ENCODE measurements around the gene P2RY4. TPM values are rescaled to one million over a fixed set of nuclear protein-coding genes. Genes with fewer than 3 reads are reported as not detected.
"Not testable (repeated sequence)": the region's sequence is repeated elsewhere in the genome, so short reads cannot be mapped to it uniquely, and the experiment has no call there.

Gene P2RY4
- total RNA-seq, 8 experiments from 2014 or later: 0.11 to 1.2 (median 0.26) TPM; not detected in 2

- in situ Hi-C loops (cut with MboI; ENCODE audit: low pct_unique_long_range_greater_than_20kb in 2 of 9, low sequenced_read_pairs in 9 of 9, unreplicated experiment in 9 of 9): no loop called here
- WGBS, 10 experiments: 0% methylated on average over 1 of the region's 7 CpGs; no CpG with 5 or more reads in 9 of the 10 experiments
Measured at GRCh38 chrX:70262952-70263567, 3.1 kb upstream of the P2RY4 start.

GRCh38 chrX:70257423-70258288 is 2.3 kb downstream of the P2RY4 start:
- peak in 3 of 8 experiments; percentile 29 to 92 (median 62) for ATAC-seq (replicated peaks in 6 of 8)
- 40 to 100% (median 66%) methylated on average over 1 to 3 of the region's 5 CpGs; no CpG with 5 or more reads in 6 of the 10 experiments for whole genome bisulfite sequencing, 10 experiments
- H3K4me3 ChIP-seq: no peak overlapping the region
- in situ Hi-C loops (cut with MboI; ENCODE audit: low pct_unique_long_range_greater_than_20kb in 2 of 9, low sequenced_read_pairs in 9 of 9, unreplicated experiment in 9 of 9): no loop called here
- H3K4me1 ChIP-seq (replicated peaks in 1 of 2): peaks cover under 1 to 2% of the 10 kb centered on the region in 2 donors
- no peak overlapping the region for H3K27ac ChIP-seq

More at GRCh38 chrX:70262952-70263567, 3.1 kb upstream of the P2RY4 start:
- Histone ChIP-seq H3K27ac (no peak overlapping the region), H3K4me1 (replicated peaks in 1 of 2) (peaks cover 3 to 4% of the 10 kb centered on the region in 2 donors), H3K4me3 (no peak overlapping the region)
- ATAC-seq (replicated peaks in 6 of 8): peak; percentile 70 to 99 (median 95)

- WGBS, 10 experiments: 40 to 100% (median 71%) methylated on average over 1 to 2 of the region's 2 CpGs; no CpG with 5 or more reads in 3 of the 10 experiments
- no peak for ATAC-seq (replicated peaks in 6 of 8)
- Histone ChIP-seq H3K4me3 (no peak overlapping the region), H3K27ac (no peak overlapping the region), H3K4me1 (replicated peaks in 1 of 2) (no peaks in the 10 kb centered on the region)
- in situ Hi-C loops (cut with MboI; ENCODE audit: low pct_unique_long_range_greater_than_20kb in 2 of 9, low sequenced_read_pairs in 9 of 9, unreplicated experiment in 9 of 9): no loop called here
Measured at GRCh38 chrX:70255452-70255851, 4.6 kb downstream of the P2RY4 start.

- in situ Hi-C loops (cut with MboI; ENCODE audit: low pct_unique_long_range_greater_than_20kb in 2 of 9, low sequenced_read_pairs in 9 of 9, unreplicated experiment in 9 of 9): no loop called here
Measured at GRCh38 chrX:70254909-70255308, 5.1 kb downstream of the P2RY4 start.

GRCh38 chrX:70254063-70254400 is 6.0 kb downstream of the P2RY4 start:
- in situ Hi-C loops (cut with MboI; ENCODE audit: low pct_unique_long_range_greater_than_20kb in 2 of 9, low sequenced_read_pairs in 9 of 9, unreplicated experiment in 9 of 9): no loop called here
- Histone ChIP-seq H3K27ac (no peak overlapping the region), H3K4me1 (replicated peaks in 1 of 2) (no peaks in the 10 kb centered on the region), H3K4me3 (no peak overlapping the region)
- 30 to 100% (median 43%) methylated on average over 1 of the region's 1 CpG; no CpG with 5 or more reads in 5 of the 10 experiments for WGBS, 10 experiments
- ATAC-seq (replicated peaks in 6 of 8): no peak

More at GRCh38 chrX:70254909-70255308, 5.1 kb downstream of the P2RY4 start:
- no peak for ATAC-seq (replicated peaks in 6 of 8)
- WGBS, 10 experiments: 44 to 100% (median 92%) methylated on average over 1 to 3 of the region's 3 CpGs; no CpG with 5 or more reads in 3 of the 10 experiments
- no peak overlapping the region for H3K27ac ChIP-seq
- no peak overlapping the region for H3K4me3 ChIP-seq
- no peaks in the 10 kb centered on the region for H3K4me1 ChIP-seq (replicated peaks in 1 of 2)

GRCh38 chrX:70253377-70254062 is 6.5 kb downstream of the P2RY4 start:
- H3K4me1 ChIP-seq (replicated peaks in 1 of 2): no peaks in the 10 kb centered on the region
- H3K27ac ChIP-seq: no peak overlapping the region
- in situ Hi-C loops (cut with MboI; ENCODE audit: low pct_unique_long_range_greater_than_20kb in 2 of 9, low sequenced_read_pairs in 9 of 9, unreplicated experiment in 9 of 9): no loop called here
- peak in 1 of 8 experiments; percentile 16 for ATAC-seq (replicated peaks in 6 of 8)
- H3K4me3 ChIP-seq: no peak overlapping the region
- 0 to 100% (median 28%) methylated on average over 1 to 3 of the region's 3 CpGs; no CpG with 5 or more reads in 5 of the 10 experiments for WGBS, 10 experiments

GRCh38 chrX:70252491-70252890 is 7.5 kb downstream of the P2RY4 start:
- ATAC-seq (replicated peaks in 6 of 8): no peak
- Histone ChIP-seq H3K4me3 (no peak overlapping the region), H3K27ac (no peak overlapping the region), H3K4me1 (replicated peaks in 1 of 2) (no peaks in the 10 kb centered on the region)
- in situ Hi-C loops (cut with MboI; ENCODE audit: low pct_unique_long_range_greater_than_20kb in 2 of 9, low sequenced_read_pairs in 9 of 9, unreplicated experiment in 9 of 9): no loop called here
- WGBS, 10 experiments: 10 to 100% (median 80%) methylated on average over 1 to 2 of the region's 2 CpGs; no CpG with 5 or more reads in 3 of the 10 experiments

GRCh38 chrX:70247252-70247651 is 12.8 kb downstream of the P2RY4 start:
- no peak for ATAC-seq (replicated peaks in 6 of 8)
- Histone ChIP-seq H3K4me1 (replicated peaks in 1 of 2) (no peaks in the 10 kb centered on the region), H3K27ac (no peak overlapping the region), H3K4me3 (no peak overlapping the region)
- WGBS, 10 experiments: 83 to 100% (median 96%) methylated on average over 1 to 2 of the region's 2 CpGs; no CpG with 5 or more reads in 6 of the 10 experiments
- in situ Hi-C loops (cut with MboI; ENCODE audit: low pct_unique_long_range_greater_than_20kb in 2 of 9, low sequenced_read_pairs in 9 of 9, unreplicated experiment in 9 of 9): no loop called here

GRCh38 chrX:70244881-70245280 is 15.1 kb downstream of the P2RY4 start:
- Histone ChIP-seq H3K27ac (no peak overlapping the region), H3K4me3 (no peak overlapping the region), H3K4me1 (replicated peaks in 1 of 2) (no peaks in the 10 kb centered on the region)
- no peak for ATAC-seq (replicated peaks in 6 of 8)
- in situ Hi-C loops (cut with MboI; ENCODE audit: low pct_unique_long_range_greater_than_20kb in 2 of 9, low sequenced_read_pairs in 9 of 9, unreplicated experiment in 9 of 9): no loop called here
- WGBS, 10 experiments: 50 to 94% (median 84%) methylated on average over 1 to 5 of the region's 6 CpGs; no CpG with 5 or more reads in 1 of the 10 experiments

GRCh38 chrX:70243601-70244000 is 16.4 kb downstream of the P2RY4 start:
- in situ Hi-C loops (cut with MboI; ENCODE audit: low pct_unique_long_range_greater_than_20kb in 2 of 9, low sequenced_read_pairs in 9 of 9, unreplicated experiment in 9 of 9); H3K4me3 ChIP-seq; H3K4me1 ChIP-seq (replicated peaks in 1 of 2); H3K27ac ChIP-seq: not testable (repeated sequence)
- whole genome bisulfite sequencing, 10 experiments: 38 to 80% (median 70%) methylated on average over 1 to 4 of the region's 5 CpGs; no CpG with 5 or more reads in 7 of the 10 experiments
- peak in 1 of 8 experiments; percentile 18 for ATAC-seq (replicated peaks in 6 of 8)

- no peaks in the 10 kb centered on the region for H3K4me1 ChIP-seq (replicated peaks in 1 of 2)
- no peak for ATAC-seq (replicated peaks in 6 of 8)
- H3K27ac ChIP-seq: no peak overlapping the region
- in situ Hi-C loops (cut with MboI; ENCODE audit: low pct_unique_long_range_greater_than_20kb in 2 of 9, low sequenced_read_pairs in 9 of 9, unreplicated experiment in 9 of 9): no loop called here
- WGBS, 10 experiments: 34 to 100% (median 71%) methylated on average over 1 to 2 of the region's 2 CpGs; no CpG with 5 or more reads in 4 of the 10 experiments
- no peak overlapping the region for H3K4me3 ChIP-seq
Measured at GRCh38 chrX:70241501-70241900, 18.5 kb downstream of the P2RY4 start.

GRCh38 chrX:70240751-70241150 is 19.3 kb downstream of the P2RY4 start:
- Histone ChIP-seq H3K4me3 (no peak overlapping the region), H3K27ac (no peak overlapping the region), H3K4me1 (replicated peaks in 1 of 2) (no peaks in the 10 kb centered on the region)
- in situ Hi-C loops (cut with MboI; ENCODE audit: low pct_unique_long_range_greater_than_20kb in 2 of 9, low sequenced_read_pairs in 9 of 9, unreplicated experiment in 9 of 9): no loop called here
- no peak for ATAC-seq (replicated peaks in 6 of 8)
- no CpG with 5 or more reads among the region's 1 CpG for WGBS, 10 experiments

- Histone ChIP-seq H3K27ac (no peak within 1 kb of the TSS), H3K4me1 (replicated peaks in 1 of 2) (no peaks in the 10 kb centered on the region), H3K4me3 (no peak within 1 kb of the TSS)
- in situ Hi-C loops (cut with MboI; ENCODE audit: low pct_unique_long_range_greater_than_20kb in 2 of 9, low sequenced_read_pairs in 9 of 9, unreplicated experiment in 9 of 9): no loop called here
- no peak for ATAC-seq (replicated peaks in 6 of 8)
- WGBS, 10 experiments: no CpG with 5 or more reads among the region's 3 CpGs
Measured at GRCh38 chrX:70234355-70234754, 25.6 kb downstream of the P2RY4 start, which contains the start of gene AWAT1. AWAT1 (plus strand) TSS chrX:70234655; CDS start chrX:70234696, 41 bp downstream.

All from motor neuron (in vitro differentiated cells).